ENCODE measurements around the gene ENDOG.
A peak's percentile ranks its signal among the peaks of the same experiment; 100 is the strongest.
"Not testable (repeated sequence)": the region's sequence is repeated elsewhere in the genome, so short reads cannot be mapped to it uniquely, and the experiment has no call there.

The ENDOG gene

DNA sequence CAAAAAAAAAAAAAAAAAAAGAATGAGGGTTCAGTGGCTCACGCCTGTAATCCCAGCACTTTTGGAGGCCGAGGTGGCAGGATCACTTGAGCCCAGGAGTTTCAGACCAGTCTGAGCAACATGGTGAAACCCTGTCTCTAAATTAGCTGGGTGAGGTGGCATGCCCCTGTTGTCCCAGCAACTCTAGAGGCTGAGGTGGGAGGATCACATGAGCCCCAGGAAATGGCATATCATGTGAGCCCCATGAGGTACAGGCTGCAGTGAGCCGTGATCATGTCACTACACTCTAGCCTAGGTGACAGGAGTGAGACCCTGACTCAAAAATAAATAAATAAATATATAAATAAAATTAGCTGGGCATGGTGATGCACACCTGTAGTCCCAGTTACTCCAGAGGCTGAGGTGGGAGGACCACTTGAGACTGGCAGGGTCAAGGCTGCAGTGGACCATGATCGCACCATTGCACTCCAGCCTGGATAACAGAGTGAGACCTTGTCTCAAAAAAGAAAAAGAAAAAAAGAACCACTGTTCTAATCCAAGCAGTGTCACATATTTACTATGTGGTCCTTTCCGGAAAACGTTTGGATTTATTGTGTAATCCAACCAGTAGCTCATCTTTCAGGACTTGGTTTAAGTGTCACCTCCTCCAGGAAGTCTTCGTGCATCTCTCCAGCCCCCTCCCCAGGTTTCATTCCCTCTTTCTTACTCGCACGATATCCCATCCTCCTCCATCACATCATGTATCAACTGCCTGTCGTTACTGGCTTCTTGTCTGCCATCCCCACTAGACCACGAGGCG, 23.6 kb downstream of the ENDOG start:
- DNase-seq (ENCODE audit: low read depth) = no peak
- TF ChIP-seq, protein P1, sequence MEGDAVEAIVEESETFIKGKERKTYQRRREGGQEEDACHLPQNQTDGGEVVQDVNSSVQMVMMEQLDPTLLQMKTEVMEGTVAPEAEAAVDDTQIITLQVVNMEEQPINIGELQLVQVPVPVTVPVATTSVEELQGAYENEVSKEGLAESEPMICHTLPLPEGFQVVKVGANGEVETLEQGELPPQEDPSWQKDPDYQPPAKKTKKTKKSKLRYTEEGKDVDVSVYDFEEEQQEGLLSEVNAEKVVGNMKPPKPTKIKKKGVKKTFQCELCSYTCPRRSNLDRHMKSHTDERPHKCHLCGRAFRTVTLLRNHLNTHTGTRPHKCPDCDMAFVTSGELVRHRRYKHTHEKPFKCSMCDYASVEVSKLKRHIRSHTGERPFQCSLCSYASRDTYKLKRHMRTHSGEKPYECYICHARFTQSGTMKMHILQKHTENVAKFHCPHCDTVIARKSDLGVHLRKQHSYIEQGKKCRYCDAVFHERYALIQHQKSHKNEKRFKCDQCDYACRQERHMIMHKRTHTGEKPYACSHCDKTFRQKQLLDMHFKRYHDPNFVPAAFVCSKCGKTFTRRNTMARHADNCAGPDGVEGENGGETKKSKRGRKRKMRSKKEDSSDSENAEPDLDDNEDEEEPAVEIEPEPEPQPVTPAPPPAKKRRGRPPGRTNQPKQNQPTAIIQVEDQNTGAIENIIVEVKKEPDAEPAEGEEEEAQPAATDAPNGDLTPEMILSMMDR (IDR thresholded peaks at IDR 0.05; ENCODE audit: low read length, missing control alignments) = no peak

DNA sequence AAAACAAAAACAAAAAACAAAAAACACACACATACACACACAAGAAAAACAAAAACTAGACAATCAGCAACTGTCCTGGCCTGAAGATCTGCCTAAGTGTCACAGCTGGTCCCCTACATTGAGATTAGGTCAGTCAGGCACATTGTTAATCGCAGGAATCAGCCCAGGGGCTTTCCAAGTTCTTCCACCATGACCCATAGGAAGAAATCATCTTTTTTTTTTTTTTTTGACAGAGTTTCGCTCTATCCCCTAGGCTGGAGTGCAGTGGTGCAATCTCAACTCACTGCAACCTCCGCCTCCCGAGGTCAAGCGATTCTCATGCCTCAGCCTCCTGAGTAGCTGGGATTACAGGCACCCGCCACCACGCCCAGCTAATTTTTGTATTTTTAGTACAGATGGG, 24.9 kb downstream of the ENDOG start:
- DNase-seq (ENCODE audit: low read depth); H3K4me3 ChIP-seq (replicated peaks; ENCODE audit: low read depth, low read length): not testable (repeated sequence)

More for the DNA sequence above, 23.6 kb downstream of the ENDOG start:
- H3K4me3 ChIP-seq (replicated peaks; ENCODE audit: low read depth, low read length) = no peak overlapping the region

DNA sequence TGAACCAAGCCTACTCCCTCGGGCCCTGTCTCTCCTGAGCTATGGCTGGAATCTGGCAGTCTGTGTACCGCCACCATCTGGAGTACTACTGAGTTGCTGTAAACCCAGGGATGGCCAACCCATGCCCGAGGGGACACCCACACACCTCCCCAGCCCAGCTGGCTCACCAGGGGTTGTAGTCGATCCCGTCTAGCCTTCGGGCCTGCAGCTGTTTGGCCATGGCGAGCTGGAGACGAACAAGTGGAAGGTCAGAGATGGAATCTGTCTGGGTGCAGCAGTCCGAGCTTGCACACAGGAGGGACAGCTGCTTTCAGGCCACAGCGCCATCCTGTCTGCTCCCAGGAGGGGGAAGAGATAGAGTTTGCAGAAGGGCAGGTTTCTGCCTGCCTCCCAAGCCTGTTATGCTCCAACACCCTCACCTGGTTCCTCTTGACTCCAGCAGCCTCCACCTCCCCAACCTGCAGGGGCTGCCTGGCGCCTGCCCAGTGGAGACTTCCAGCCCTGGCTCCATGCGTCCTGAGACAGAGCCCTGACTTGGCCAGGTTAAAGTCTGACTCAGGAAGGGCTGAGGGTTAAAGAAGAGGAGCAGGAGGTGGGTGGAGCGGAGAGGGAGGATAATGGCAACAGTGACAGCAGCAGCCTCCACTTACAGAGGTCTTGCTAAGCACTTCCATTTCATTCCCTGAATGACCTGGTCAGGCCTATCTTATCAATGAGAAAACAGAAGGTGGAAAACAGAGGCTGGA, 27.1 kb downstream of the ENDOG start:
- DNase-seq (ENCODE audit: low read depth) = no peak
- H3K4me3 ChIP-seq (replicated peaks; ENCODE audit: low read depth, low read length) = no peak overlapping the region
- TF ChIP-seq, protein P1 (IDR thresholded peaks at IDR 0.05; ENCODE audit: low read length, missing control alignments) = no peak

DNA sequence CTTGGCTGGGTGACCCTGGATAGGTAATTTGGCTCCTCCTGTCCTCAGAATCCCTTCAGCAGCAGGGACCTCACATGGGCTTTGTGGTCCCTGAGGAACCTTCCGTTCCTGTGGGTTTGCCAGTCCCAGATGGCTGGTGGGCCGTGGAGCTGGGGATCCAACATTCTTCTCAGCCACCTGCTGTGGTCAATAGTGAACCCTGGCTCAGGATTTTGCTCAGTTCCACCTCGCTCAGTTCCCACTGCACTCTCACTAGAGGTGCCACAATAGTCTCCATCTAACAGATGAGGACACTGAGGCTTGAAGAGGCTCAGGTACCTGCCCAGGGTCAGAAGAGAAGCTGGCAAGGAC, 28.4 kb downstream of the ENDOG start:
- TF ChIP-seq, protein P1 (IDR thresholded peaks at IDR 0.05; ENCODE audit: low read length, missing control alignments) = no peak
- H3K4me3 ChIP-seq (replicated peaks; ENCODE audit: low read depth, low read length) = no peak overlapping the region
- no peak for DNase-seq (ENCODE audit: low read depth)

DNA sequence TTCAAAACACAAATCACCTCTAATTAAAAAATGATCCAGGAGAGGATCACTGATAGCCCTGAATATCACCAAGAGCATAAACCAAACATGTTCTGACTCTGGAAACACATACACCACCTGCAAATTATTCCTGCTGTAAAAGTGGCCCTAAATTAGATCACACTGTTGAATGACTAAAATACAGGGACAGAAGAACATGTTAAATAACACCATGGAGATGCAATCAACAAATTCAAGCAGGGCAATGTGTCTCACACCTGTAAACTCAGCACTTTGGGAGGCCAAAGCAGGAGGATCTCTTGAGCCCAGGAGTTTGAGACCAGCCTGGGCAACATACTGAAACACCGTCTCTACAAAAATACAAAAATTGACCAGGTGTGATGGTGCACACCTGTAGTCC, 29.5 kb downstream of the ENDOG start:
- H3K4me3 ChIP-seq (replicated peaks; ENCODE audit: low read depth, low read length) = no peak overlapping the region
- no peak for DNase-seq (ENCODE audit: low read depth)
- TF ChIP-seq, protein P1 (IDR thresholded peaks at IDR 0.05; ENCODE audit: low read length, missing control alignments) = no peak

DNA sequence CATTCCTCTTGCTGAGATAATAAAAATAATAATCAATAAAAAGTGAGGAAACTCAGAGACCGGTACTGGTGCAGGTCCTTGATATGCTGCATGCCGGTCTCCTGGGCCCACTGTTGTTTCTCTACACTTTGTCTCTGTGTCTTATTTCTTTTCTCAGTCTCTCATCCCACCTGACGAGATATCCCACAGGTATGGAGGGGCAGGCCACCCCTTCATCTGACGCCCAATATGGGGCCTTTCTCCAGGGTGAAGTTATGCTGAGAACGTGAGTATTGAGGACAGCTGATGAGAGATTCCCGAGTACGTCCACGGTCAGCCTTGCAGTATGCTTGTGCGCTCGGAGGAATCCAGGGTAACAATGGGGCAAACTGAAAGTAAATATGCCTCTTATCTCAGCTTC, 32.7 kb downstream of the ENDOG start:
- DNase-seq (ENCODE audit: low read depth); H3K4me3 ChIP-seq (replicated peaks; ENCODE audit: low read depth, low read length): not testable (repeated sequence)

DNA sequence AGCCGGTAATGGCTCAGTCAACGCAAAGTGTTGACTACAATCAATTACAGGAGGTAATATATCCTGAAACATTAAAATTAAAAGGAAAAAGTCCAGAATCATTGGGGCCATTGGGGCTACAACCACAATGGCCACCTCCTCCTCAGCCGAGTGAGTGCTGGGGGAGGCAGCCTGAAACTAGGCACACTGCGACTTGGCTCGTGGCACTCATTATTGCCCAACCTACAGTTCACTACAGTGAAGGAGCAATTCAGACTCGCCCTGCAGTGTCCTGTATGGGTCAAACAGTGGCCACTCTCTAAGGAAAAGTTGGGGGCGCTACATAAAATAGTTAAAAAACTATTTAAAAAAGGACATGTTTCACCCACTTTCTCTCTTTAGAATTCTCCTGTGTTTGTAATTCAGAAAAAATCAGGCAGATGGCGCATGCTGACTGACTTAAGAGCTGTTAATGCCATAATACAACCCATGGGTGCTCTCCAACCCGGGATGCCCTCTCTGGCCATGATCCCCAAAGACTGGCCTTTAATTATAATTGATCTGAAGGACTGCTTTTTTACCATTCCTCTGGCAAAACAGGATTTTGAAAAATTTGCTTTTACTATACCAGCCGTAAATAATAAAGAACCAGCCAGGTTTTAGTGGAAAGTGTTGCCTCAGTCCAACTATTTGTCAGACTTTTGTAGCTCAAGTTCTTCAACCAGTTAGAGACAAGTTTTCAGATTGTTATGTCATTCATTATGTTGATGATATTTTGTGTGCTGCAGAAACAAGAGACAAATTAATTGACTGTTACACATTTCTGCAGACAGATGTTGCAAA, 33.7 kb downstream of the ENDOG start:
- not testable (repeated sequence) for H3K4me3 ChIP-seq (replicated peaks; ENCODE audit: low read depth, low read length)
- DNase-seq (ENCODE audit: low read depth) = peak; percentile 67
- TF ChIP-seq, protein P1 (IDR thresholded peaks at IDR 0.05; ENCODE audit: low read length, missing control alignments) = peak; percentile 46

DNA sequence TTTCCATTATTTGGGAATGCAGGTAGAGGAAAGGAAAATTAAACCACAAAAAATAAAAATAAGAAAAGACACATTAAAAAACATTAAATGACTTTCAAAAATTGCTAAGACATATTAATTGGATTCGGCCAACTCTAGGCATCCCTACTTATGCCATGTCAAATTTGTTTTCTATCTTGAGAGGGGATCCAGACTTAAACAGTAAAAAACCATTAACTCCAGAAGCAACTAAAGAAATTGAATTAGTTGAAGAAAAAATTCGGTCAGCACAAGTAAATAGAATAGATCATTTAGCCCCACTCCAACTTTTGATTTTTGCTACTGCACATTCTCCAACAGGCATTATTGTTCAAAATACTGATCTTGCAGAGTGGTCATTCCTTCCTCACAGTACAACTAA, 34.3 kb downstream of the ENDOG start:
- H3K4me3 ChIP-seq (replicated peaks; ENCODE audit: low read depth, low read length); DNase-seq (ENCODE audit: low read depth): not testable (repeated sequence)

DNA sequence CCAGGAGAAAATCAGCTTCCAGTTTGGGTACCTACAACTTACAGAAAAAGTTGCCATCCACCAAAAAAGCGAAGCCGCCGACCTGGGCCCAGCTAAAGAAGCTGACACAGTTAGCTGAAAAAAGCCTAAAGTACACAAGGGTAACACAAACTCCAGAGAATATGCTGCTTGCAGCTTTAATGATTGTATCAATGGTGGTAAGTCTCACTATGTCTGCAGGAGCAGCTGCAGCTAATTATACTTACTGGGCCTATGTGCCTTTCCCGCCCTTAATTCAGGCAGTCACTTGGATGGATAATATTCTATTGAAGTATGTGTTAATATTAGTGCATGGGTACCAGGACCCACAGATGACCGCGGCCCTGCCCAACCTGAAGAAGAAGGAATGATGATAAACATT, 36.2 kb downstream of the ENDOG start:
- DNase-seq (ENCODE audit: low read depth); H3K4me3 ChIP-seq (replicated peaks; ENCODE audit: low read depth, low read length): not testable (repeated sequence)

DNA sequence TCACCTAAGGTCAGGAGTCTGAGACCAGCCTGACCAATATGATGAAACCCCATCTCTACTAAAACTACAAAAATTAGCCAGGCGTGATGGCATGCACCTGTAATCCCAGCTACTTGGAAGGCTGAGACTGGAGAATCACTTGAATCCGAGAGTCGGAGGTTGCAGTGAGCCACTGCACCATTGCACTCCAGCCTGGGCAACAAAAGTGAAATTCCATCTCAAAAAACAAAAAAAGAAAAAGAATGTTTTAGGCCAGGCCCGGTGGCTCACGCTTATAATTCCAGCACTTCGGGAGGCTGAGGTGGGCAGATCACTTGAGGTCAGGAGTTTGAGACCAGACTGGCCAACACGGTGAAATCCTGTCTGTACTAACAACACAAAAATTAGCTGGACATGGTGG, 40.2 kb downstream of the ENDOG start:
- not testable (repeated sequence) for DNase-seq (ENCODE audit: low read depth); H3K4me3 ChIP-seq (replicated peaks; ENCODE audit: low read depth, low read length)
